Activated T-cell treated with anti-CD3 and anti-CD28 coated beads, Interleukin-2, amount 50 U/mL, for 24 hours (primary cell): ENCODE data around the gene OR52J3.
"Not testable (repeated sequence)": the region's sequence is repeated elsewhere in the genome, so short reads cannot be mapped to it uniquely, and the experiment has no call there.

ENCODE experiments used
- DNase-seq: peaks from one replicate; pipeline ENCODE4 v3.0.0-alpha.2; 2020
- H3K27ac Mint-ChIP-seq: 2 replicates; pipeline ENCODE4 v1.8.0; 2020; ENCODE audit warnings: mild to moderate bottlenecking, mixed read lengths
- H3K27me3 Mint-ChIP-seq: 2 replicates; pipeline ENCODE4 v1.8.0; 2020; ENCODE audit warnings: mixed read lengths
- H3K36me3 Mint-ChIP-seq: 2 replicates; pipeline ENCODE4 v1.8.0; 2020; ENCODE audit warnings: low read depth, mixed read lengths
- H3K4me1 Mint-ChIP-seq: 2 replicates; pipeline ENCODE4 v1.8.0; 2020; ENCODE audit warnings: low read depth, mixed read lengths
- H3K4me3 Mint-ChIP-seq: 2 replicates; pipeline ENCODE4 v1.8.0; 2020; ENCODE audit warnings: mild to moderate bottlenecking, moderate library complexity, mixed read lengths
- H3K9me3 Mint-ChIP-seq: 2 replicates; pipeline ENCODE4 v1.8.0; 2020; ENCODE audit warnings: mixed read lengths

OR52J3 gene

GRCh38 chr11:5046226-5046625, at the start of gene OR52J3:
Gene OR52J3 (plus strand): TSS chr11:5046526. CDS start chr11:5046526, 0 bp downstream.
- no peak for DNase-seq
- Mint-ChIP-seq H3K36me3 (no peaks in the 10 kb centered on the region), H3K27me3 (no peaks in the 10 kb centered on the region), H3K4me3 (no peak within 1 kb of the TSS), H3K4me1 (no peaks in the 10 kb centered on the region), H3K27ac (no peak within 1 kb of the TSS), H3K9me3 (no peaks in the 10 kb centered on the region)

GRCh38 chr11:5004424-5005274, 41.7 kb upstream of the OR52J3 start:
- Mint-ChIP-seq H3K27me3 (peaks cover 17% of the 10 kb centered on the region), H3K4me3 (no peak overlapping the region), H3K4me1 (no peaks in the 10 kb centered on the region), H3K36me3 (no peaks in the 10 kb centered on the region), H3K27ac (no peak overlapping the region), H3K9me3 (no peaks in the 10 kb centered on the region)
- no peak for DNase-seq

- no peak overlapping the region for H3K4me3 Mint-ChIP-seq
- no peaks in the 10 kb centered on the region for H3K4me1 Mint-ChIP-seq
- H3K9me3 Mint-ChIP-seq = no peaks in the 10 kb centered on the region
- peaks cover 17% of the 10 kb centered on the region for H3K27me3 Mint-ChIP-seq
- DNase-seq = no peak
- H3K27ac Mint-ChIP-seq = no peak overlapping the region
- H3K36me3 Mint-ChIP-seq = no peaks in the 10 kb centered on the region
These were observed 38.8 kb upstream of the OR52J3 start for GRCh38 chr11:5007561-5007960.

- DNase-seq = no peak
- no peaks in the 10 kb centered on the region for H3K9me3 Mint-ChIP-seq
- no peak overlapping the region for H3K4me3 Mint-ChIP-seq
- no peaks in the 10 kb centered on the region for H3K36me3 Mint-ChIP-seq
- peaks cover 2% of the 10 kb centered on the region for H3K27me3 Mint-ChIP-seq
- H3K4me1 Mint-ChIP-seq = no peaks in the 10 kb centered on the region
- H3K27ac Mint-ChIP-seq = no peak overlapping the region
These were observed 35.1 kb upstream of the OR52J3 start for GRCh38 chr11:5011254-5011653.

GRCh38 chr11:5013012-5013411, 33.3 kb upstream of the OR52J3 start:
- Mint-ChIP-seq H3K36me3 (no peaks in the 10 kb centered on the region), H3K4me3 (no peak overlapping the region), H3K27me3 (no peaks in the 10 kb centered on the region), H3K27ac (no peak overlapping the region), H3K9me3 (no peaks in the 10 kb centered on the region), H3K4me1 (no peaks in the 10 kb centered on the region)
- DNase-seq = no peak

GRCh38 chr11:5021996-5022395, 24.3 kb upstream of the OR52J3 start:
- peaks cover 17% of the 10 kb centered on the region for H3K9me3 Mint-ChIP-seq
- no peak overlapping the region for H3K27ac Mint-ChIP-seq
- H3K4me1 Mint-ChIP-seq = no peaks in the 10 kb centered on the region
- no peak overlapping the region for H3K4me3 Mint-ChIP-seq
- no peaks in the 10 kb centered on the region for H3K36me3 Mint-ChIP-seq
- DNase-seq = no peak
- H3K27me3 Mint-ChIP-seq = no peaks in the 10 kb centered on the region

GRCh38 chr11:5036669-5037068, 9.7 kb upstream of the OR52J3 start:
- H3K27ac Mint-ChIP-seq = no peak overlapping the region
- H3K4me1 Mint-ChIP-seq = no peaks in the 10 kb centered on the region
- no peaks in the 10 kb centered on the region for H3K36me3 Mint-ChIP-seq
- DNase-seq = no peak
- H3K9me3 Mint-ChIP-seq = no peaks in the 10 kb centered on the region
- H3K27me3 Mint-ChIP-seq = no peaks in the 10 kb centered on the region
- H3K4me3 Mint-ChIP-seq = no peak overlapping the region

GRCh38 chr11:5037926-5038325, 8.4 kb upstream of the OR52J3 start:
- Mint-ChIP-seq H3K27me3 (no peaks in the 10 kb centered on the region), H3K36me3 (no peaks in the 10 kb centered on the region), H3K4me3 (no peak overlapping the region), H3K4me1 (no peaks in the 10 kb centered on the region), H3K27ac (no peak overlapping the region), H3K9me3 (no peaks in the 10 kb centered on the region)
- DNase-seq = no peak

GRCh38 chr11:5038341-5038740, 8.0 kb upstream of the OR52J3 start:
- no peak overlapping the region for H3K4me3 Mint-ChIP-seq
- H3K4me1 Mint-ChIP-seq = no peaks in the 10 kb centered on the region
- DNase-seq = no peak
- H3K9me3 Mint-ChIP-seq = no peaks in the 10 kb centered on the region
- H3K27ac Mint-ChIP-seq = no peak overlapping the region
- H3K27me3 Mint-ChIP-seq = no peaks in the 10 kb centered on the region
- no peaks in the 10 kb centered on the region for H3K36me3 Mint-ChIP-seq

- Mint-ChIP-seq H3K27ac (no peak overlapping the region), H3K27me3 (no peaks in the 10 kb centered on the region), H3K4me1 (no peaks in the 10 kb centered on the region), H3K4me3 (no peak overlapping the region), H3K36me3 (no peaks in the 10 kb centered on the region), H3K9me3 (no peaks in the 10 kb centered on the region)
- DNase-seq = no peak
These were observed 5.5 kb upstream of the OR52J3 start for GRCh38 chr11:5040876-5041275.

GRCh38 chr11:5042091-5042490, 4.2 kb upstream of the OR52J3 start:
- H3K27me3 Mint-ChIP-seq = no peaks in the 10 kb centered on the region
- DNase-seq = no peak
- H3K4me1 Mint-ChIP-seq = no peaks in the 10 kb centered on the region
- H3K9me3 Mint-ChIP-seq = no peaks in the 10 kb centered on the region
- no peak overlapping the region for H3K27ac Mint-ChIP-seq
- no peaks in the 10 kb centered on the region for H3K36me3 Mint-ChIP-seq
- no peak overlapping the region for H3K4me3 Mint-ChIP-seq

GRCh38 chr11:5043380-5043779, 2.9 kb upstream of the OR52J3 start:
- DNase-seq = no peak
- H3K4me1 Mint-ChIP-seq = no peaks in the 10 kb centered on the region
- H3K27me3 Mint-ChIP-seq = no peaks in the 10 kb centered on the region
- H3K4me3 Mint-ChIP-seq = no peak overlapping the region
- no peaks in the 10 kb centered on the region for H3K9me3 Mint-ChIP-seq
- no peaks in the 10 kb centered on the region for H3K36me3 Mint-ChIP-seq
- H3K27ac Mint-ChIP-seq = no peak overlapping the region

GRCh38 chr11:5046754-5047330, 516 bp downstream of the OR52J3 start:
- Mint-ChIP-seq H3K36me3 (no peaks in the 10 kb centered on the region), H3K4me1 (no peaks in the 10 kb centered on the region), H3K27me3 (no peaks in the 10 kb centered on the region), H3K27ac (no peak overlapping the region), H3K9me3 (no peaks in the 10 kb centered on the region), H3K4me3 (no peak overlapping the region)
- no peak for DNase-seq

GRCh38 chr11:5058679-5059078, 12.4 kb downstream of the OR52J3 start:
- not testable (repeated sequence) for H3K36me3 Mint-ChIP-seq, H3K27ac Mint-ChIP-seq, H3K4me3 Mint-ChIP-seq, DNase-seq, H3K4me1 Mint-ChIP-seq, H3K27me3 Mint-ChIP-seq, H3K9me3 Mint-ChIP-seq

GRCh38 chr11:5059391-5059790, 13.1 kb downstream of the OR52J3 start, which contains the start of gene OR52E2:
Gene OR52E2 (minus strand): TSS chr11:5059627. CDS start chr11:5059627, 0 bp downstream.
- no peak for DNase-seq
- H3K27me3 Mint-ChIP-seq = peaks cover 3% of the 10 kb centered on the region
- H3K27ac Mint-ChIP-seq = no peak within 1 kb of the TSS
- no peak within 1 kb of the TSS for H3K4me3 Mint-ChIP-seq
- H3K4me1 Mint-ChIP-seq = no peaks in the 10 kb centered on the region
- H3K9me3 Mint-ChIP-seq = no peaks in the 10 kb centered on the region
- H3K36me3 Mint-ChIP-seq = no peaks in the 10 kb centered on the region
